WI38 (cell line): ENCODE data around the gene PLAGL1.

Experiments used
- H3K4me3 ChIP-seq: 2 replicates; pipeline ENCODE4 v1.5.1; 2011; ENCODE audit warnings: low read depth, mild to moderate bottlenecking, control low read depth, low read length
- CTCF ChIP-seq: IDR thresholded peaks from 2 replicates; pipeline ENCODE4 v1.5.1; 2012; ENCODE audit warnings: low read depth, mild to moderate bottlenecking, control low read depth, low read length

Gene PLAGL1

DNA sequence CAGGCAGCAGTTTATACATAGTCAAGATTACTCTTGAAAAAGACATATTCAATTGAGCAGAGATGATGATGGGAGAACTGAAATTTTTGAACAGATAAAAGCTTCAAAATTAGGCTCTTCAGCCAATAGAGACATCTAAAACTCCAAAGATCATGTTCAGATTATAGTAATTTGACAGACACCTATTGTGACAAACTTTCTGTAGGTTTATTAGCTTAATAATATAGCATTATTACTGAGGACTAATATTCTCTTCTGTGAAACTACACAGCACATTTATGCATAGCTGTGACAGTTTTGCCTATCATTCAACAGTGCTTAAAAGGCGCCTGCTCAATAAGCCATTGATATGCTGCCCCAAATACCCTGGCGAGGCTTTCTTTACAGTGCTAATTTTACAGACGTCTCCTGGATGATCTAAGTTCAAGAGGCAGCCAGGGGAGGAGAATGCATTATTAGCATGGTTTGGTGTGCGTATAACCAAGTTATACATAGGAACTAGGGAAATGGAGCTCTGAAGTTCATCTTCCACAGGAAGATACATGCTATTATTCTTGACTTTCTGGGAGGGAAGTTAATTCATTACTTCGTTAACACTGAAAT is 21.5 kb downstream of the PLAGL1 start:
- H3K4me3 ChIP-seq, result no peak overlapping the region
- no peak for TF ChIP-seq CTCF

GRCh38 chr6:143984666-143985065 is 23.4 kb downstream of the PLAGL1 start:
- H3K4me3 ChIP-seq, result no peak overlapping the region
- TF ChIP-seq CTCF, result no peak

DNA sequence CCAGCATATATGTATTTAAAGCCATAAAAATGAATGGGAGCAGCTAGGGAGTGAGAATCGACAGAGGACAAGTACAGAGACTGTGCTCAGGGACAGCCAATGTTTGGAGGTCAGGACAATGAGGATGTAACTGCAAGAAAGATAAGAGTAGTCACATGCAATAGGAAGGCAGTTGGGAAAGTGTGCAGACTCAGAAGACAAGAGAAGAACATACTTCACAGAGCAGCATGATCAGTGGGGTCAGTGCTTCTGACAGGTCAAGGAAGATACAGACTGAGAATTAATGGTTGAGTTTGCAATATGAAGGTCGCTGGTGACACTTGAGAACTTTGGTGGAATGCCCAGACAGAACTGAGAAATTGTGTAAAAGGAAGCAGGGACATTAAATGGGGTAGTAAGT is 25.1 kb downstream of the PLAGL1 start:
- no peak overlapping the region for H3K4me3 ChIP-seq
- no peak for TF ChIP-seq CTCF

GRCh38 chr6:143980921-143981320 is 27.1 kb downstream of the PLAGL1 start:
- no peak for TF ChIP-seq CTCF
- no peak overlapping the region for H3K4me3 ChIP-seq

GRCh38 chr6:143976806-143977349 is 31.2 kb downstream of the PLAGL1 start:
- no peak for TF ChIP-seq CTCF
- H3K4me3 ChIP-seq, result no peak overlapping the region

DNA sequence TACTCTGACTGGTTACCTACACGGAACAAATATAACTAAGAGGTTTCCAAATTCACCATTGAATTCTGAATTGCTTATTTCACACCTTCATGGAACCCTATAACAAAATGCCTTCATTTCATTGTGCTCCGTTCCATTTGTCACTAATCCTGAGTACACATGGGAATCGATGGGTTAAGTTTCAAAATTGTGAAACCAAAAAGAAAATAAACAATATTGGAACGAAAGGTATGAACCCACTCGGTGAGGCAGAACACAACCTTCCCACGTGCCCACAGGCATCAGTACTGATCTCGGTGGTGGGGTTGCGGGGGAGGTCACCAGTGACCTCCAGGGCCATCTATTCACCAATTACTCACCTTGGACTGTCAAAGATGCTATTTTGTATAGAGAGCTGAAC is 34.0 kb downstream of the PLAGL1 start:
- no peak overlapping the region for H3K4me3 ChIP-seq
- no peak for TF ChIP-seq CTCF

DNA sequence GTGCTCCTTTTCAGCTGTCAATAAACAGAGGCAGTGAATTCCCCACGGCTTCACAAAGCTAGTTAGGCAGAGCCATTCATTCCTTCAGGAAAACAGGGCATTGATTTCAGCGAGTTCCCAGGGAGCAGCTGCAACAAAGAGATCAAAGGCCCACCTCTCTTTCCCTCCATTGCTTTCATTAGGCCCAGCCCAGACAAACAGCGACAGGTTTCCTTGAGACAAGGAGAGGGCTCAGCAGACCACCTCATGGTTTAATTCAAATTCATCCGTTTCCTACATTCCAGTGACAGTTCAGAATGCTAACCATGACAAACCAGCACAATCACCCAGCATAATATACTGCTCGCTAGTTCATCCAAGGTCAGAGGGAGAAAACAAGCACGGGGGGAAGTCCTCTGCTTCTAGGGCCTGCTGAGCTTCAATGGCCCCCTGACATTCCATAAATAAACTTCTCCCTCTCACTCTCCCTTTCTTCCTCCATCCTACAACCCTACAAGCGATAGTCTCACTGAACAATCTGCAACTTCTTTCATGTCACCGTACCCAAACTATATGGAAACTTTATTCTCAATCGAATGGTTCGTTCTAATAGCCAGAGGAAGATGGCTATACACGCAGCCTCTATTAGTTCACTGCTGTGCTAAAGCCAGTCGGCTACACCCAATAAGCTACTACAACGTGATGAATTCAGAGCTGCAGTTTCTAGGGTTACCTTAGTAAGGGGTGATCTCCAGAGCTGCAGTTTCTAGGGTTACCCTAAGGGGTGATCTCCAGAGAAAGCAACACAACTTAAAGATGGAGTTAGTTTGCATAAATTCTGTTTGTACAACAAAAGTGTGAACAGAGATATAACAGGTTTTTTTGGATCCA is 34.7 kb downstream of the PLAGL1 start:
- no peak for TF ChIP-seq CTCF
- H3K4me3 ChIP-seq, result no peak overlapping the region
